ENCODE measurements around the gene RBP7. TPM values are rescaled to one million over a fixed set of nuclear protein-coding genes. Genes with fewer than 3 reads are reported as not detected.

The RBP7 gene
- total and polyA plus RNA-seq, 10 of the 15 experiments (the other 5 are each of a cell fraction or from before 2014, with no cell fraction given) = 0.20 TPM; not detected in 9

- H3K4me2 ChIP-seq (ENCODE audit: control insufficient read depth, insufficient read depth) = no peak overlapping the region
- RAD21 ChIA-PET (ENCODE audit: unreplicated experiment) = no interaction called here
- no TSS peak for BruUV-seq (replicated peaks)
- H3K27ac ChIP-seq (ENCODE audit: control insufficient read depth, insufficient read depth) = no peak overlapping the region
- H3K27me3 ChIP-seq (replicated peaks in 1 of 2; ENCODE audit: control insufficient read depth in 2 of 2, insufficient read depth in 2 of 2, low read length in 1 of 2) = no peaks in the 10 kb centered on the region
- H3K4me3 ChIP-seq = no peak overlapping the region
- no peaks in the 10 kb centered on the region for H3K9me3 ChIP-seq (replicated peaks; ENCODE audit: control insufficient read depth, insufficient read depth, low read length)
- CTCF ChIA-PET = interaction anchor here (0.9 kb wide), 1 partner anchor 21 kb away, joined by 4 read pairs; no protein-coding TSS in a partner anchor
- FAIRE-seq = no peak
- intact Hi-C loops (cut with micrococcal nuclease; ENCODE audit: unreplicated experiment) (no loop called here), in situ Hi-C loops (cut with MboI) (no loop called here)
- H3K4me1 ChIP-seq (ENCODE audit: control insufficient read depth, insufficient read depth, low read length) = no peaks in the 10 kb centered on the region; the same call in 1 of the 2 replicates
- SMC1A ChIA-PET (ENCODE audit: uncharacterized antibody, unreplicated experiment) = interaction anchor here (0.5 kb wide), 1 partner anchor 160 kb away, joined by 3 read pairs; no protein-coding TSS in a partner anchor
- peaks cover 3 to 8% of the 10 kb centered on the region in 2 experiments for H3K36me3 ChIP-seq (ENCODE audit: control insufficient read depth in 2 of 2, insufficient read depth in 2 of 2, low read length in 1 of 2)
- POLR2A ChIA-PET = no interaction called here
- peak; percentile 66 for ATAC-seq
- 86% methylated on average over 4 of the region's 4 CpGs for WGBS (ENCODE audit: insufficient coverage, insufficient replicate concordance, low lambda C conversion rate, missing lambda C conversion rate)
- no peak for DNase-seq (ENCODE audit: low read depth, low spot score)
- peaks cover 3% of the 10 kb centered on the region for H3K79me2 ChIP-seq (ENCODE audit: control insufficient read depth, insufficient read depth, low read length)
- H2AFZ ChIP-seq (ENCODE audit: control insufficient read depth, low read depth, low read length) = no peak overlapping the region
- no peak overlapping the region for H3K9ac ChIP-seq (ENCODE audit: control insufficient read depth, insufficient read depth, low read length)
- TF ChIP-seq, protein P1, sequence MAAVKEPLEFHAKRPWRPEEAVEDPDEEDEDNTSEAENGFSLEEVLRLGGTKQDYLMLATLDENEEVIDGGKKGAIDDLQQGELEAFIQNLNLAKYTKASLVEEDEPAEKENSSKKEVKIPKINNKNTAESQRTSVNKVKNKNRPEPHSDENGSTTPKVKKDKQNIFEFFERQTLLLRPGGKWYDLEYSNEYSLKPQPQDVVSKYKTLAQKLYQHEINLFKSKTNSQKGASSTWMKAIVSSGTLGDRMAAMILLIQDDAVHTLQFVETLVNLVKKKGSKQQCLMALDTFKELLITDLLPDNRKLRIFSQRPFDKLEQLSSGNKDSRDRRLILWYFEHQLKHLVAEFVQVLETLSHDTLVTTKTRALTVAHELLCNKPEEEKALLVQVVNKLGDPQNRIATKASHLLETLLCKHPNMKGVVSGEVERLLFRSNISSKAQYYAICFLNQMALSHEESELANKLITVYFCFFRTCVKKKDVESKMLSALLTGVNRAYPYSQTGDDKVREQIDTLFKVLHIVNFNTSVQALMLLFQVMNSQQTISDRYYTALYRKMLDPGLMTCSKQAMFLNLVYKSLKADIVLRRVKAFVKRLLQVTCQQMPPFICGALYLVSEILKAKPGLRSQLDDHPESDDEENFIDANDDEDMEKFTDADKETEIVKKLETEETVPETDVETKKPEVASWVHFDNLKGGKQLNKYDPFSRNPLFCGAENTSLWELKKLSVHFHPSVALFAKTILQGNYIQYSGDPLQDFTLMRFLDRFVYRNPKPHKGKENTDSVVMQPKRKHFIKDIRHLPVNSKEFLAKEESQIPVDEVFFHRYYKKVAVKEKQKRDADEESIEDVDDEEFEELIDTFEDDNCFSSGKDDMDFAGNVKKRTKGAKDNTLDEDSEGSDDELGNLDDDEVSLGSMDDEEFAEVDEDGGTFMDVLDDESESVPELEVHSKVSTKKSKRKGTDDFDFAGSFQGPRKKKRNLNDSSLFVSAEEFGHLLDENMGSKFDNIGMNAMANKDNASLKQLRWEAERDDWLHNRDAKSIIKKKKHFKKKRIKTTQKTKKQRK (IDR thresholded peaks at IDR 0.05; ENCODE audit: low read depth, low read length) = no peak
- TF ChIP-seq ZNF24 (IDR thresholded peaks at IDR 0.05) = peak; percentile 76
- TF ChIP-seq, protein P2, sequence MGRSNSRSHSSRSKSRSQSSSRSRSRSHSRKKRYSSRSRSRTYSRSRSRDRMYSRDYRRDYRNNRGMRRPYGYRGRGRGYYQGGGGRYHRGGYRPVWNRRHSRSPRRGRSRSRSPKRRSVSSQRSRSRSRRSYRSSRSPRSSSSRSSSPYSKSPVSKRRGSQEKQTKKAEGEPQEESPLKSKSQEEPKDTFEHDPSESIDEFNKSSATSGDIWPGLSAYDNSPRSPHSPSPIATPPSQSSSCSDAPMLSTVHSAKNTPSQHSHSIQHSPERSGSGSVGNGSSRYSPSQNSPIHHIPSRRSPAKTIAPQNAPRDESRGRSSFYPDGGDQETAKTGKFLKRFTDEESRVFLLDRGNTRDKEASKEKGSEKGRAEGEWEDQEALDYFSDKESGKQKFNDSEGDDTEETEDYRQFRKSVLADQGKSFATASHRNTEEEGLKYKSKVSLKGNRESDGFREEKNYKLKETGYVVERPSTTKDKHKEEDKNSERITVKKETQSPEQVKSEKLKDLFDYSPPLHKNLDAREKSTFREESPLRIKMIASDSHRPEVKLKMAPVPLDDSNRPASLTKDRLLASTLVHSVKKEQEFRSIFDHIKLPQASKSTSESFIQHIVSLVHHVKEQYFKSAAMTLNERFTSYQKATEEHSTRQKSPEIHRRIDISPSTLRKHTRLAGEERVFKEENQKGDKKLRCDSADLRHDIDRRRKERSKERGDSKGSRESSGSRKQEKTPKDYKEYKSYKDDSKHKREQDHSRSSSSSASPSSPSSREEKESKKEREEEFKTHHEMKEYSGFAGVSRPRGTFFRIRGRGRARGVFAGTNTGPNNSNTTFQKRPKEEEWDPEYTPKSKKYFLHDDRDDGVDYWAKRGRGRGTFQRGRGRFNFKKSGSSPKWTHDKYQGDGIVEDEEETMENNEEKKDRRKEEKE (IDR thresholded peaks at IDR 0.05) = no peak
- no peaks in the 10 kb centered on the region for H4K20me1 ChIP-seq (ENCODE audit: control insufficient read depth, insufficient read depth)
These were observed 59.6 kb downstream of the RBP7 start for GRCh38 chr1:10056599-10056987.
